HFF-Myc (cell line): ENCODE measurements around the gene CDK5RAP3.
"Not testable (repeated sequence)": the region's sequence is repeated elsewhere in the genome, so short reads cannot be mapped to it uniquely, and the experiment has no call there.

Experiments used
- DNase-seq: peaks from one replicate; pipeline ENCODE4 v3.0.0-alpha.2; 2011; ENCODE audit warnings: low read depth; ENCODE audit errors: extremely low read depth
- H3K4me3 ChIP-seq: replicated peaks from 2 replicates; pipeline ENCODE4 v1.5.1; 2011; ENCODE audit warnings: low read depth, mild to moderate bottlenecking, control low read depth, low read length
- CTCF ChIP-seq: IDR thresholded peaks from 2 replicates; pipeline ENCODE4 v1.5.1; 2012; ENCODE audit warnings: mild to moderate bottlenecking, low read depth, low read length, control low read depth; ENCODE audit errors: missing control alignments

Gene CDK5RAP3

GRCh38 chr17:47983492-47984223 lies 12.7 kb downstream of the CDK5RAP3 start:
- no peak overlapping the region for H3K4me3 ChIP-seq
- TF ChIP-seq CTCF = no peak
- no peak for DNase-seq

DNA sequence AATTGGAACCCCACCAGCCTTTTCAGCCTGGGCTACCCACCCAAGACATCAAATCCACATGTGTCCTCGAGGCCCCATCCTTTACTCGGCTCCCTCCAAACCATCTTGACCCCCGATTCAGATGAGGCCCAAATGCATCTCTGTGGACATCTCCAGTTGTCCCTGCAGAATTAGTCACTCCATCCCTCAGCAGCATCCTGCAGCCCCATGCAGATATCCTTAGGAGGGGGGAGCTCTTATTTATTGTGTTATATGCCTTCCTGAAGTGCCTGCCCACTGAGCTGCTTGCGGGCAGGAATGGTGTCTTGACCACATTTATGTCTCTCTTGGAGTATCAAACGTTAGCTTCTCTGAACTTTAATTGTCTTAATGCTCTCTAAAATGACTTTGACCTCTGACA lies 15.6 kb downstream of the CDK5RAP3 start:
- no peak for TF ChIP-seq CTCF
- no peak overlapping the region for H3K4me3 ChIP-seq
- DNase-seq = no peak

DNA sequence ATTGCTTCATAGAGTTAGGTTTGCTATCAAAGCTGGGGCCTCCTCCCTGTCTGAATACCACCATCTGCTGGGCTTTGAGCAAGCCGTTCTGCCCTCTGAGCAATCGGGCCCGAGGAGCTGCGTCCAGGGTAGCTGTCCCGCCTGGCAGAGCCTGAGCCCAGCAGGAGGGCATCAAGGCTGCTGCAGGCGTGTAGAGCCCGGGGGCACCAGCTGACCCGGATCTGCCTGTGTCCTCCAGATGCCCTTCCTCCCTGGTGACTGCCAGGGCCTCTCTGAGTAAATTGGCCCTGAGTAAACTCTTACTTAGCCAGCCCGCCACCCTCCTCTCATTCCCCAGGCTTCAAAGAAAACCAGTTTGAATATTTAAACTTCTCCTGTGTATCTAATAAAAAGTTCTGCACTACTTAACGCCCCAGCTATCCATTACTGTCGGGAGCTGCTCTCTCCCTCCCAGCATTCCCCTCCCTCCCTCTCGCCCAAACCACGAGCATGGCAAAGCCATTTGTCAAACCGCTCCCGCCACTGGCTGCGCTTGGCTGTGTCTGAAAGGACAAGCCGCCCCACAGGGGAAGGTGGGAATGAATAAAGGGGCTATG lies 16.4 kb downstream of the CDK5RAP3 start:
- no peak for TF ChIP-seq CTCF
- no peak overlapping the region for H3K4me3 ChIP-seq
- no peak for DNase-seq

DNA sequence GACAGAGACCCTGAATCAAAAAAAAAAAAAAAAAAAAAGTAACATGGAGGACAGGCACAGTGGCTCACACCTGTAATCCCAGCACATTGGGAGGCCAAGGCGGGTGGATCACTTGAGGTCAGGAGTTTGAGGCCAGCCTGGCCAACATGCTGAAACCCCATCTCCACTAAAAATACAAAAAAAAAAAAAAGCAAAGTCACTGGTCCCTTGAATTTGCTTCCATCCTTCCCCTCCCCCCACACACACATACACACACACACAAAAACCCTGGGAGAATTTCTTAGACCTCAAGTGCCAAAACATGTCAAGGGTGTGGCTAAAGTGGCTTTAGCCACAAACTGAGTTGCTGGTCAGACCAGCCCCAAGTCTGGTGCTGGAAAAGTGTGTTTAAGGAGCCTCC lies 17.5 kb downstream of the CDK5RAP3 start:
- DNase-seq, H3K4me3 ChIP-seq: not testable (repeated sequence)

- no peak for DNase-seq
- no peak overlapping the region for H3K4me3 ChIP-seq
- TF ChIP-seq CTCF = no peak
Measured at GRCh38 chr17:47989159-47989558, 18.2 kb downstream of the CDK5RAP3 start.

GRCh38 chr17:47989700-47990099 lies 18.8 kb downstream of the CDK5RAP3 start:
- H3K4me3 ChIP-seq = no peak overlapping the region
- DNase-seq = no peak
- TF ChIP-seq CTCF = no peak

DNA sequence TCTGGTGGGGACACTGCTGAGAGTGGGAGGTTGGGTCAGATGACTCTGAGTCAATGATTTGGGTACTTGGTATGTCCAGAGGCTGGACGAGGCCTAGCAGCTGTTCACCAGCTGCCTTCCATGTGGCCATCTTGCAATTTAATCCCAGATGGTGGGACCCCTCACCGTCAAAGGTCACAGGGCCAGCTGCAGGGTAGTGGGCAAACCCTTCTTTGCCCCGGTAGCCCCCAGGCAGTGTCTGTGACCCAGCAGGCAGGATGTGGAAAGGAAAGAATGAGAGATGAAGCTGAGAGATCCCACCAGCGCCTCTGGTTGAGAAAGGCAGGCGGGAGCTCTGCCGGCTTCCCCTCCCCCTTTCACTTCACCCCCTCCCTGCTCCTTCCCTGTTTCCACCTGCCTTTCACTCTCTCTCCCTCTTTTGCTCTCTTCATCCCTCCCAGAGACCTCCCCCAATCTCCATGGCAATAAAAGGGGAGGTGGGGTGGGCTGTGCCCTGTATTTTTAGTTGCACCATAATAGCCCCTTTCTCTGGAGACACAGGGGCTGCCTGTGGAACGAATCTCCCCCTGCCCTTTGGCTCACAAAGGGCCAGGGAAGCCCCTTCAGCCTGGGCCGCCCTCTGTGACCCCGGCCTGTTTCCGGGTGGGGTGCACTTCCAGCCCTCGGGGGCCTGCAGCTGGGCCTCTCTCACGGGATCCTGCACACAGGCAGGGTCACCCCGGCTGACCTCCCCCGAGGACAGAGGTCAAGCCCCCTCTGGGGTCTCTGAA lies 20.2 kb downstream of the CDK5RAP3 start:
- DNase-seq = no peak
- no peak overlapping the region for H3K4me3 ChIP-seq
- no peak for TF ChIP-seq CTCF
